Osteocyte (in vitro differentiated cells): ENCODE results near the gene CCDC24. TPM values are rescaled to one million over a fixed set of nuclear protein-coding genes. Genes with fewer than 3 reads are reported as not detected.
A peak's percentile ranks its signal among the peaks of the same experiment; 100 is the strongest.

Source experiments
- DNase-seq: peaks from one replicate; pipeline ENCODE4 v3.0.0; 2021; ENCODE audit warnings: mixed read lengths; ENCODE audit not compliant: unreplicated experiment; ENCODE audit errors: extremely low spot score
- H3K27ac Mint-ChIP-seq: one replicate; pipeline ENCODE4 v1.8.0; 2021; ENCODE audit warnings: mild to moderate bottlenecking, mixed read lengths; ENCODE audit not compliant: unreplicated experiment
- H3K27me3 Mint-ChIP-seq: one replicate; pipeline ENCODE4 v1.8.0; 2021; ENCODE audit warnings: mixed read lengths; ENCODE audit not compliant: unreplicated experiment
- H3K36me3 Mint-ChIP-seq: one replicate; pipeline ENCODE4 v1.8.0; 2021; ENCODE audit warnings: mixed read lengths; ENCODE audit not compliant: unreplicated experiment
- H3K4me1 Mint-ChIP-seq: one replicate; pipeline ENCODE4 v1.8.0; 2021; ENCODE audit warnings: mixed read lengths; ENCODE audit not compliant: unreplicated experiment
- H3K4me3 Mint-ChIP-seq: one replicate; pipeline ENCODE4 v1.8.0; 2021; ENCODE audit warnings: mild to moderate bottlenecking, moderate library complexity, mixed read lengths; ENCODE audit not compliant: unreplicated experiment
- H3K9me3 Mint-ChIP-seq: one replicate; pipeline ENCODE4 v1.8.0; 2021; ENCODE audit warnings: mixed read lengths; ENCODE audit not compliant: unreplicated experiment
- total RNA-seq: library from RNA; stranded (reverse); gene quantifications from 2 replicates; pipeline ENCODE4 v1.2.1, GENCODE V29; 2021
- TF ChIP-seq, protein P1 (sequence below): fragments of 200-600 bp; sonication (generic); IDR thresholded peaks from 2 replicates; pipeline ENCODE4 v1.5.0; 2021; ENCODE audit warnings: antibody characterized with exemption, mild to moderate bottlenecking, moderate library complexity

The CCDC24 gene
- total RNA-seq, 1 donor from 2014 or later = 5.1 TPM

DNA sequence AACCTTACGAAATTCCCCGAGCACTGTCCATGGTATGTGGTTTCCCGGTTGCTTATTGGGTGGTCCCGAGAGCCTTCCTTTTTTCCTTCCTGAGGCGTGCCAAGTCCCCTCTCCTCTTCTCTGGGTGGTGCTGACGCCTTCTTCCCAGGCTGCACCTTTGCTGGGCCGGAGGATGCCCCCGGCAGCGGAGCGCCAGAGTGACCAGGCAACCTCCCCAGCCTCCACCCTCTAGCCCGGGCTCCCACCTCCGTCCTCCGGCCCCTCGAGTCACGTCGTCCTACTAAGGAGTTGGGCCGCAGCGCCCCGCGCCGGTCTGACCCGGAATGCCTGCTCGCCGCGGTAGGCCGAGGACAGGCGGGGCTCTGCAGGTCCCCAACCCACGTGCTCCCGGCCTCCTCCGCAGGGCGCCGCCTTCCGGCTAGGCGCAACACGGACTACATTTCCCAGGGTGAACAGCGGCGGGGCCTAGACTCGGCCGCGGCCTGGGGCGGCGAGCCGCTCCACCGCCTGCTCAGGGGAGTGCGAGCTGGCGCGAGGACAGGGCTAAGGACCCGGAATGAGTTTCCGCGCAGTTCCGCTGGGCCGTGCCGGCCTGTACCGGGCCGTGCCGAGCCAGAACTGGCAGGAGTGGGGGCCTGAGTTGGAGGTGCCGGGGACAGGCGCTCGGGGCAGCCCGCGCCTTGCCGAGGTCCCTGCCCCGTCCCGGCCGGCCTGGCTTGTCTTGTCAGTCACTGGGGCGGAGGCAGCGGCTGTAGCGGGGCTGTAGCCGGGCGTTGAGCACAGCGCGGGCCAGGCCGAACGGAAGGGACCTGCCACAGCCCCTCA is 45.0 kb upstream of the CCDC24 start, which contains the start of gene IPO13:
TSS of gene IPO13 (plus strand) at position 715 of the 825 bp plus-strand sequence. CDS start 651 bp downstream, outside the sequence.
- TF ChIP-seq, protein P1, sequence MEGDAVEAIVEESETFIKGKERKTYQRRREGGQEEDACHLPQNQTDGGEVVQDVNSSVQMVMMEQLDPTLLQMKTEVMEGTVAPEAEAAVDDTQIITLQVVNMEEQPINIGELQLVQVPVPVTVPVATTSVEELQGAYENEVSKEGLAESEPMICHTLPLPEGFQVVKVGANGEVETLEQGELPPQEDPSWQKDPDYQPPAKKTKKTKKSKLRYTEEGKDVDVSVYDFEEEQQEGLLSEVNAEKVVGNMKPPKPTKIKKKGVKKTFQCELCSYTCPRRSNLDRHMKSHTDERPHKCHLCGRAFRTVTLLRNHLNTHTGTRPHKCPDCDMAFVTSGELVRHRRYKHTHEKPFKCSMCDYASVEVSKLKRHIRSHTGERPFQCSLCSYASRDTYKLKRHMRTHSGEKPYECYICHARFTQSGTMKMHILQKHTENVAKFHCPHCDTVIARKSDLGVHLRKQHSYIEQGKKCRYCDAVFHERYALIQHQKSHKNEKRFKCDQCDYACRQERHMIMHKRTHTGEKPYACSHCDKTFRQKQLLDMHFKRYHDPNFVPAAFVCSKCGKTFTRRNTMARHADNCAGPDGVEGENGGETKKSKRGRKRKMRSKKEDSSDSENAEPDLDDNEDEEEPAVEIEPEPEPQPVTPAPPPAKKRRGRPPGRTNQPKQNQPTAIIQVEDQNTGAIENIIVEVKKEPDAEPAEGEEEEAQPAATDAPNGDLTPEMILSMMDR = peak; percentile 66
- peak within 1 kb of the TSS; percentile 91 for H3K4me3 Mint-ChIP-seq
- no peaks in the 10 kb centered on the region for H3K27me3 Mint-ChIP-seq
- peak within 1 kb of the TSS; percentile 94 for H3K27ac Mint-ChIP-seq
- no peaks in the 10 kb centered on the region for H3K9me3 Mint-ChIP-seq
- DNase-seq = peak; percentile 98
- H3K4me1 Mint-ChIP-seq = peaks cover 31% of the 10 kb centered on the region
- H3K36me3 Mint-ChIP-seq = peaks cover 9% of the 10 kb centered on the region

DNA sequence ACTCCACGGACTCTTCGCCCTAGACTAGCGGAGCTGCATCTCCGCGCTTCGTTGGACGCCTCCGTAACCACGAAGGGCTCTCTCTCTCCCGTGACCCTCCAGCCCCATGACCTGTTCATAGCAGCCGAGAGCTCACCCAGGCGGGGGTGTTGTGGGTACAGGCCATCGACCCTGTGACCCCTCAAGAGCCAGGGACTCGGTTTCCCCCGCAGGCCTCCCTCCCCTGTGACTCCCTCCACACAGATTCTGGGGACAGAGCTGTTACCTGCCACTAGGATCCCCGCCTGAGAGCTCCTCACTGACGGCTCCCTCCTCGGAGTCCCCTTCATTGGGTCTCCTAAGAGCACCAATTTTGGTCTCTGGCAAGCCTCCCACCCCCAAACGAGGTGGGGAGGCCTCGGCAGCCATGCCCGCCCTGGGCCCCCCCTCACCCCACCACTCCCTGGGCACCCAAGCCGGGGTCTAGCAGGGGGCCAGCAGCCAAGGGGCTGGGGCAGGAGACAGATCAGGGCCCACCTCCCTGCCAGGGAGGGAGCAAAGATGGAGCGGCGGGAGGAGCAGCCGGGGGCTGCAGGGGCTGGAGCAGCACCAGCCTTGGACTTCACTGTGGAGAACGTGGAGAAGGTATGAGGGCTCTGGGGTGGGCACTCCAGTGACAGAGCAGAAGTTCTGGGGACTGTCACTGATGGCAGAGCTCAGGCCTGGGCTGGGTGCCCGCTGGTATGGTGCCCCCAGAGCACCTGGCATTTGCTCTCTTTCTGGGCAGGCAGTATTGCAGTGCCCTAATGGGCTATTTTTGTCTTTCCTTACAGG is 44.1 kb upstream of the CCDC24 start:
- H3K27ac Mint-ChIP-seq = peak overlapping the region; percentile 94
- H3K36me3 Mint-ChIP-seq = peaks cover 9% of the 10 kb centered on the region
- no peaks in the 10 kb centered on the region for H3K9me3 Mint-ChIP-seq
- no peaks in the 10 kb centered on the region for H3K27me3 Mint-ChIP-seq
- no peak for DNase-seq
- peak overlapping the region; percentile 91 for H3K4me3 Mint-ChIP-seq
- H3K4me1 Mint-ChIP-seq = peaks cover 31% of the 10 kb centered on the region
- TF ChIP-seq, protein P1 = no peak

DNA sequence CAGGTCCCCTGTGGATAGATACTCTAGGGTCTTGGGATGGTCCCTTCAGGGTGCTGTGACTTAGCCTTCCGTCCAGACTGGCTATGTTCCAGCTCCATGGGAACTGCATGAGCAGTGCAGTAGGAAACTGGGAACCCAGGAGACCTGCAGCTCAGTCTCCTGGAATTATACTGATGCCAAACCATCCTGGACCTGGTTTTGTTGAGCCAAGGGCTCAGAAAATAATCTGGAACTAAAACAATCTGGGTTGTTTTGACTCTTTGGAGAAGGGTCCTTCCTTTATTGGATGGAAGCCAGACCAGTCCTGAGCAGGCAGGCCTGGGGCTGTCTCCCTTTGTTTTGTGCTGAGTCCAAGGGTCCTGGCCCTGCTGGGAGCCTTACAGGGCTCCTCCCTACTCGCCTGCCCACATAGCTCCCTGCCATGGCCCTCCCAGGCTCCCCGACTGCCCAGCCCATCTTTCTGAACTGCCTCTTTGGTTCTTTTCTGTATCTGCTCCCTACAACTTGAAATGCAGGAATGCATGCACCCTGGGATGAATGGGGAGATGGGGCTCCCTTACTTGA is 43.4 kb upstream of the CCDC24 start:
- H3K36me3 Mint-ChIP-seq = peaks cover 9% of the 10 kb centered on the region
- H3K27me3 Mint-ChIP-seq = no peaks in the 10 kb centered on the region
- DNase-seq = no peak
- peak overlapping the region; percentile 94 for H3K27ac Mint-ChIP-seq
- peaks cover 31% of the 10 kb centered on the region for H3K4me1 Mint-ChIP-seq
- no peaks in the 10 kb centered on the region for H3K9me3 Mint-ChIP-seq
- peak overlapping the region; percentile 91 for H3K4me3 Mint-ChIP-seq
- TF ChIP-seq, protein P1 = no peak

GRCh38 chr1:43949678-43950077 is 41.7 kb upstream of the CCDC24 start:
- Mint-ChIP-seq H3K27ac (no peak overlapping the region), H3K4me1 (peaks cover 31% of the 10 kb centered on the region), H3K36me3 (peaks cover 9% of the 10 kb centered on the region), H3K9me3 (no peaks in the 10 kb centered on the region), H3K4me3 (no peak overlapping the region), H3K27me3 (no peaks in the 10 kb centered on the region)
- TF ChIP-seq, protein P1 = no peak
- DNase-seq = no peak
